ENCODE data around the gene B4GALT1.

GRCh38 chr9:33159777-33160127 is 7.4 kb downstream of the B4GALT1 start:
- TF ChIP-seq POLR2A (IDR thresholded peaks at IDR 0.05), result no peak
- TF ChIP-seq CTCF (IDR thresholded peaks at IDR 0.05), result no peak
- TF ChIP-seq EP300 (IDR thresholded peaks at IDR 0.05), result no peak

Measured in ovary (tissue), 3 donors.